H1 (cell line): ENCODE results near the gene ARHGAP32.

Source experiments
- CEBPB ChIP-seq: IDR thresholded peaks from 2 replicates; pipeline ENCODE4 v1.6.1; 2012; ENCODE audit warnings: low read depth, low read length
- CTCF ChIP-seq, 3 experiments: IDR thresholded peaks; 1 replicate in 2 of 3; 2 replicates in 1 of 3; pipeline versions ENCODE4 v1.5.1 to v1.6.1; 2011; ENCODE audit warnings: low read length in 3 of 3, mild to moderate bottlenecking in 3 of 3, inconsistent platforms in 2 of 3, low read depth in 1 of 3, moderate library complexity in 1 of 3; ENCODE audit not compliant: insufficient read depth in 1 of 3; ENCODE audit errors: control extremely low read depth in 1 of 3
- EP300 ChIP-seq, 2 experiments: IDR thresholded peaks; 1 replicate in 1 of 2; 2 replicates in 1 of 2; pipeline ENCODE4 v1.6.1; 2011 to 2012; ENCODE audit warnings: low read depth in 2 of 2, low read length in 2 of 2, mild to moderate bottlenecking in 2 of 2, borderline replicate concordance in 1 of 2, inconsistent platforms in 1 of 2, moderate library complexity in 1 of 2
- JUN ChIP-seq: IDR thresholded peaks from 2 replicates; pipeline ENCODE4 v1.6.1; 2011; ENCODE audit warnings: low read depth, mild to moderate bottlenecking, improper control_type of control experiment, low read length
- SIX5 ChIP-seq: IDR thresholded peaks from 2 replicates; pipeline ENCODE4 v1.6.1; 2011; ENCODE audit warnings: mild to moderate bottlenecking, low read depth, low read length

DNA sequence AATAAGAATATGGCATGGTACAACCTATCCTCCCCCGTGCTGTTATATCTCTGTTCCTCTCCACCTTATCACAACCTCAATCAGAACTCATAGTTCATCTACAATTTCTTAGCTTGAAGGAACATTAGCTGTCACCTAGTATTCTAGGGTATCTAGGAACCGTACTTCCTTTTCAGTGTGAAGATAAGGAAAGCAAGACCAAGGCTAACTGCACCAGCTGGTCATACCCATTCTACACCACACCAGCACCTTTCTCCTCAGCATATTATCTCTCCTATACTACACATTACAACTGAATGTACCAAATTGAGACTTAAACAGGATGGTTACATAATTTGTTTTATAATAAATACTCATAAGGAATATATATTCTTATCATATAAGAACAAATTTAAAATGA is 73.1 kb downstream of the ARHGAP32 start:
- TF ChIP-seq SIX5, result no peak
- TF ChIP-seq EP300 (IDR thresholded peaks at IDR 0.05; ENCODE audit: borderline replicate concordance in 1 of 2, low read depth in 2 of 2, low read length in 2 of 2), result no peak
- no peak for TF ChIP-seq JUN
- TF ChIP-seq CEBPB, result no peak
- TF ChIP-seq CTCF (IDR thresholded peaks at IDR 0.05; ENCODE audit: control extremely low read depth in 1 of 3, insufficient read depth in 1 of 3, low read depth in 1 of 3, low read length in 3 of 3), result no peak
